Neural progenitor cell (in vitro differentiated cells): ENCODE measurements around the gene SH3GL3.

ENCODE experiments used
- CTCF ChIP-seq: fragments of 200-600 bp; sonication (generic); IDR thresholded peaks from 2 replicates; pipeline ENCODE4 v1.5.1; 2017; ENCODE audit warnings: antibody characterized with exemption, mild to moderate bottlenecking
- EZH2phosphoT487 ChIP-seq: fragments of 200-600 bp; sonication (generic); IDR thresholded peaks from 2 replicates; pipeline ENCODE4 v1.6.1; 2017; ENCODE audit warnings: antibody characterized with exemption

GRCh38 chr15:83658430-83659416 lies 211.6 kb downstream of the SH3GL3 start:
- no peak for TF ChIP-seq CTCF
- no peak for TF ChIP-seq EZH2phosphoT487
